K562 (cell line): ENCODE results near the gene ZKSCAN5. TPM values are rescaled to one million over a fixed set of nuclear protein-coding genes. Genes with fewer than 3 reads are reported as not detected.
A peak's percentile ranks its signal among the peaks of the same experiment; 100 is the strongest.

Experiments used
- BDP1 ChIP-seq: IDR thresholded peaks from 3 replicates; pipeline ENCODE4 v1.6.1; 2011; ENCODE audit not compliant: insufficient read length, insufficient read depth
- C11orf30 ChIP-seq: fragments of 450-650 bp; IDR thresholded peaks from 2 replicates; pipeline ENCODE4 v1.6.1; 2016; ENCODE audit warnings: low read depth, mild to moderate bottlenecking
- CTBP1 ChIP-seq: fragments of 450-650 bp; IDR thresholded peaks from 2 replicates; pipeline ENCODE4 v1.6.1; 2016; ENCODE audit warnings: borderline replicate concordance
- CXXC5 ChIP-seq: fragments of 250-450 bp; sonication (Bioruptor Pico); IDR thresholded peaks from 2 replicates; pipeline ENCODE4 v1.8.0; 2022; ENCODE audit warnings: inconsistent platforms, mild to moderate bottlenecking, moderate library complexity
- ELF2 ChIP-seq: fragments of 250-450 bp; sonication (Bioruptor Pico); IDR thresholded peaks from 2 replicates; pipeline ENCODE4 v1.5.0; 2021; ENCODE audit warnings: mild to moderate bottlenecking
- ETV6 ChIP-seq, 3 experiments: fragments of 150-350 bp in 1 of 3; sonication (generic) in 1 of 3; formaldehyde crosslinking in 1 of 3; IDR thresholded peaks; 2 replicates each; pipeline versions ENCODE4 v1.6.1 to v1.8.0; 2014 to 2022; ENCODE audit warnings: borderline replicate concordance in 2 of 3, low read depth in 2 of 3, antibody characterized with exemption in 1 of 3, low read length in 1 of 3, mild to moderate bottlenecking in 1 of 3, missing genetic modification reagents in 1 of 3
- HSF4 ChIP-seq: fragments of 250-450 bp; sonication (Bioruptor Pico); IDR thresholded peaks from 2 replicates; pipeline ENCODE4 v2.1.2; 2022; ENCODE audit warnings: mild to moderate bottlenecking, moderate library complexity, borderline replicate concordance
- L3MBTL2 ChIP-seq: fragments of 450-650 bp; IDR thresholded peaks from 2 replicates; pipeline ENCODE4 v1.6.1; 2016; ENCODE audit warnings: mild to moderate bottlenecking, moderate library complexity
- MAFF ChIP-seq: IDR thresholded peaks from 2 replicates; pipeline ENCODE4 v1.6.1; 2012; ENCODE audit warnings: low read length, improper control_type of control experiment
- MEIS2 ChIP-seq: fragments of 450-650 bp; IDR thresholded peaks from 2 replicates; pipeline ENCODE4 v1.6.1; 2014; ENCODE audit warnings: mild to moderate bottlenecking; ENCODE audit not compliant: partially characterized antibody
- PHF21A ChIP-seq: fragments of 450-650 bp; IDR thresholded peaks from 2 replicates; pipeline ENCODE4 v1.6.1; 2017; ENCODE audit warnings: low read depth, borderline replicate concordance
- PTRF ChIP-seq: fragments of 450-650 bp; IDR thresholded peaks from 2 replicates; pipeline ENCODE4 v1.6.1; 2016; ENCODE audit warnings: mild to moderate bottlenecking, missing genetic modification characterization, missing compliant biosample characterization
- SLC30A9 ChIP-seq: fragments of 250-450 bp; sonication (Bioruptor Pico); IDR thresholded peaks from 2 replicates; pipeline ENCODE4 v1.8.0; 2022; ENCODE audit warnings: mild to moderate bottlenecking, moderate library complexity
- SMAD1 ChIP-seq: fragments of 150-350 bp; IDR thresholded peaks from 2 replicates; pipeline ENCODE4 v1.6.1; 2014; ENCODE audit warnings: low read length, low read depth; ENCODE audit not compliant: partially characterized antibody
- XRCC5 ChIP-seq: fragments of 200-400 bp; formaldehyde crosslinking; IDR thresholded peaks from 2 replicates; pipeline ENCODE4 v1.6.1; 2017; ENCODE audit warnings: low read depth, mild to moderate bottlenecking, low read length
- ZC3H11A ChIP-seq: IDR thresholded peaks from 2 replicates; pipeline ENCODE4 v1.6.1; 2012; ENCODE audit warnings: low read depth, low read length, improper control_type of control experiment
- ZNF124 ChIP-seq: sonication (generic); formaldehyde crosslinking; IDR thresholded peaks from 2 replicates; pipeline ENCODE4 v1.8.1; 2022; ENCODE audit warnings: missing genetic modification reagents
- polyA plus RNA-seq, 8 experiments: library from polyadenylated mRNA; depleted of rRNA in 4 of 8; stranded (reverse) in 5 of 8; unstranded in 3 of 8; fragments of >200 nt; fragmentation: Nextera tagmentation in 2 of 8; fragmentation: Illumina TruSeq in 1 of 8; extraction: Ambion mirVana in 2 of 8; extraction: Trizol in 1 of 8; gene quantifications; 2 replicates each; pipeline versions ENCODE4 v1.2.1 to v1.2.3, GENCODE V29; 2011 to 2014; ENCODE audit warnings: inconsistent platforms in 1 of 8, missing spikeins in 1 of 8
- total RNA-seq, 7 experiments: library from RNA; depleted of rRNA in 6 of 7; stranded (reverse); fragments of >200 nt in 6 of 7; fragmentation: Illumina TruSeq in 2 of 7; extraction: Trizol in 2 of 7; gene quantifications; 2 replicates each; pipeline versions ENCODE4 v1.2.1 to v1.2.3, GENCODE V29; 2011 to 2021; ENCODE audit warnings: low replicate concordance in 1 of 7
- TF ChIP-seq, protein P1 (sequence below): fragments of 250-450 bp; sonication (Bioruptor Pico); IDR thresholded peaks from 2 replicates; pipeline ENCODE4 v1.4.0; 2020; ENCODE audit warnings: mild to moderate bottlenecking, moderate library complexity, borderline replicate concordance
- TF ChIP-seq, protein P2 (sequence below), 2 experiments: fragments of 450-650 bp; IDR thresholded peaks; 2 replicates each; pipeline ENCODE4 v1.6.1; 2016
- TF ChIP-seq, protein P3 (sequence below): fragments of 250-450 bp; sonication (Bioruptor Pico); IDR thresholded peaks from 2 replicates; pipeline ENCODE4 v1.5.0; 2021; ENCODE audit warnings: mild to moderate bottlenecking, moderate library complexity

Gene ZKSCAN5
- total and polyA plus RNA-seq, 9 of the 15 experiments (the other 6 are each of a cell fraction or from before 2014, with no cell fraction given) = 4.2 to 19.0 (median 15.0) TPM

DNA sequence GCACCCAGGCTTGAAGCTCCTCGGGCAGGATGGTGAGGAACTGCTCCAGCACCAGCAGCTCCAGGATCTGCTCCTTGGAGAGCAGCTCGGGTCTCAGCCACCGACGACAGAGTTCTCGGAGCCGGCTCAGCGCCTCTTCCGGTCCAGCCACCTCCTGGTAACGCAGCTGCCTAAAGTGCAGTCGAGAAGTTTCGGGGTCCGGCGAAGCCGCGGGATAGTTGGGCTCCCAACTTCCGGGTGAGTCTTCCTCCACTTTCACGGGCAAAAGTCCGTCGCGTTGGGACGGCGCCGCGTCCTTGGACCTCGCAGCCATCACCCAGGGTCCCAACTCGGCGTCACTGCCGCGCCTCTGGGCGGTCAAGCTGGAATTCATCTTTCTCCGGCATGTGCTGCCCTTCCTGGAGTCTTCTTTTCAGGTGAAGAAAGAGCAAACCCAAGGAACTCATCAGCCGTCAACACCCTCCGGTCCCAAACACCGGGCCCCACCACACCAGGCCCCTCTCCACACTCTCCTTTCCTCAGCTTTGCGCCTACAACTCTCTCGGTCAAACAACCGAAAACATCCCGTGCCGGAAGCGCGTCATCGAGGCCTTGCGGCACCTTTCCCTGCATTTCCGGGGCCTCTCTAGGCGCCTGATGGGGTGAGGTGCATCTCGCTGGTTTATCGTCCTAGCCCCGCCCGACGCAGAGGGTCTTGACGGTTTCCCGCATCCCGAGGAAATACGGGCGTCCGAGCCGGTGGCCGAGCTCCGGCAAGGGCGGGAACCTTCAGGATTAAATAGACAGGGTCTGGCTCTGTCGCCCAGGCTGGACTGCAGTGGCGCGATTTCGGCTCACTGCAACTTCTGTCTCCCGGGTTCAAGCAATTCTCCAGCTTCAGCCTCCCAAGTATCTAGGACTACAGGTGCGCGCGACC, 4.5 kb upstream of the ZKSCAN5 start, which contains the start of gene ZNF394 (continued):
- TF ChIP-seq, protein P1, sequence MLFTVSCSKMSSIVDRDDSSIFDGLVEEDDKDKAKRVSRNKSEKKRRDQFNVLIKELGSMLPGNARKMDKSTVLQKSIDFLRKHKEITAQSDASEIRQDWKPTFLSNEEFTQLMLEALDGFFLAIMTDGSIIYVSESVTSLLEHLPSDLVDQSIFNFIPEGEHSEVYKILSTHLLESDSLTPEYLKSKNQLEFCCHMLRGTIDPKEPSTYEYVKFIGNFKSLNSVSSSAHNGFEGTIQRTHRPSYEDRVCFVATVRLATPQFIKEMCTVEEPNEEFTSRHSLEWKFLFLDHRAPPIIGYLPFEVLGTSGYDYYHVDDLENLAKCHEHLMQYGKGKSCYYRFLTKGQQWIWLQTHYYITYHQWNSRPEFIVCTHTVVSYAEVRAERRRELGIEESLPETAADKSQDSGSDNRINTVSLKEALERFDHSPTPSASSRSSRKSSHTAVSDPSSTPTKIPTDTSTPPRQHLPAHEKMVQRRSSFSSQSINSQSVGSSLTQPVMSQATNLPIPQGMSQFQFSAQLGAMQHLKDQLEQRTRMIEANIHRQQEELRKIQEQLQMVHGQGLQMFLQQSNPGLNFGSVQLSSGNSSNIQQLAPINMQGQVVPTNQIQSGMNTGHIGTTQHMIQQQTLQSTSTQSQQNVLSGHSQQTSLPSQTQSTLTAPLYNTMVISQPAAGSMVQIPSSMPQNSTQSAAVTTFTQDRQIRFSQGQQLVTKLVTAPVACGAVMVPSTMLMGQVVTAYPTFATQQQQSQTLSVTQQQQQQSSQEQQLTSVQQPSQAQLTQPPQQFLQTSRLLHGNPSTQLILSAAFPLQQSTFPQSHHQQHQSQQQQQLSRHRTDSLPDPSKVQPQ (CRISPR knock-in tag) = no peak
- TF ChIP-seq BDP1 (no peak), ZNF124 (CRISPR knock-in tag) (no peak), XRCC5 (peak; percentile 53; the same call in 1 of the 2 replicates), ETV6 (IDR thresholded peaks at IDR 0.05; ENCODE audit: borderline replicate concordance in 1 of 2, low read depth in 2 of 2, low read length in 1 of 2) (peak in 1 of 2 experiments; percentile 54; a peak in 1 of 4 replicates), ETV6 (CRISPR knock-in tag; IDR thresholded peaks at IDR 0.05; ENCODE audit: borderline replicate concordance) (no peak), MEIS2 (no peak), MAFF (no peak), L3MBTL2 (peak; percentile 85), C11orf30 (peak; percentile 96), SMAD1 (peak; percentile 5), PHF21A (no peak), HSF4 (CRISPR knock-in tag) (no peak), ZC3H11A (no peak), PTRF (no peak), CXXC5 (CRISPR knock-in tag) (peak; percentile 88), CTBP1 (peak; percentile 59; the same call in 1 of the 2 replicates), ELF2 (CRISPR knock-in tag) (peak; percentile 86), SLC30A9 (CRISPR knock-in tag) (no peak)
- TF ChIP-seq, protein P2, sequence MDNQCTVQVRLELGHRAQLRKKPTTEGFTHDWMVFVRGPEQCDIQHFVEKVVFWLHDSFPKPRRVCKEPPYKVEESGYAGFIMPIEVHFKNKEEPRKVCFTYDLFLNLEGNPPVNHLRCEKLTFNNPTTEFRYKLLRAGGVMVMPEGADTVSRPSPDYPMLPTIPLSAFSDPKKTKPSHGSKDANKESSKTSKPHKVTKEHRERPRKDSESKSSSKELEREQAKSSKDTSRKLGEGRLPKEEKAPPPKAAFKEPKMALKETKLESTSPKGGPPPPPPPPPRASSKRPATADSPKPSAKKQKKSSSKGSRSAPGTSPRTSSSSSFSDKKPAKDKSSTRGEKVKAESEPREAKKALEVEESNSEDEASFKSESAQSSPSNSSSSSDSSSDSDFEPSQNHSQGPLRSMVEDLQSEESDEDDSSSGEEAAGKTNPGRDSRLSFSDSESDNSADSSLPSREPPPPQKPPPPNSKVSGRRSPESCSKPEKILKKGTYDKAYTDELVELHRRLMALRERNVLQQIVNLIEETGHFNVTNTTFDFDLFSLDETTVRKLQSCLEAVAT (IDR thresholded peaks at IDR 0.05) = peak; percentile 39 to 65; a peak in 2 of 4 replicates
- TF ChIP-seq, protein P3, sequence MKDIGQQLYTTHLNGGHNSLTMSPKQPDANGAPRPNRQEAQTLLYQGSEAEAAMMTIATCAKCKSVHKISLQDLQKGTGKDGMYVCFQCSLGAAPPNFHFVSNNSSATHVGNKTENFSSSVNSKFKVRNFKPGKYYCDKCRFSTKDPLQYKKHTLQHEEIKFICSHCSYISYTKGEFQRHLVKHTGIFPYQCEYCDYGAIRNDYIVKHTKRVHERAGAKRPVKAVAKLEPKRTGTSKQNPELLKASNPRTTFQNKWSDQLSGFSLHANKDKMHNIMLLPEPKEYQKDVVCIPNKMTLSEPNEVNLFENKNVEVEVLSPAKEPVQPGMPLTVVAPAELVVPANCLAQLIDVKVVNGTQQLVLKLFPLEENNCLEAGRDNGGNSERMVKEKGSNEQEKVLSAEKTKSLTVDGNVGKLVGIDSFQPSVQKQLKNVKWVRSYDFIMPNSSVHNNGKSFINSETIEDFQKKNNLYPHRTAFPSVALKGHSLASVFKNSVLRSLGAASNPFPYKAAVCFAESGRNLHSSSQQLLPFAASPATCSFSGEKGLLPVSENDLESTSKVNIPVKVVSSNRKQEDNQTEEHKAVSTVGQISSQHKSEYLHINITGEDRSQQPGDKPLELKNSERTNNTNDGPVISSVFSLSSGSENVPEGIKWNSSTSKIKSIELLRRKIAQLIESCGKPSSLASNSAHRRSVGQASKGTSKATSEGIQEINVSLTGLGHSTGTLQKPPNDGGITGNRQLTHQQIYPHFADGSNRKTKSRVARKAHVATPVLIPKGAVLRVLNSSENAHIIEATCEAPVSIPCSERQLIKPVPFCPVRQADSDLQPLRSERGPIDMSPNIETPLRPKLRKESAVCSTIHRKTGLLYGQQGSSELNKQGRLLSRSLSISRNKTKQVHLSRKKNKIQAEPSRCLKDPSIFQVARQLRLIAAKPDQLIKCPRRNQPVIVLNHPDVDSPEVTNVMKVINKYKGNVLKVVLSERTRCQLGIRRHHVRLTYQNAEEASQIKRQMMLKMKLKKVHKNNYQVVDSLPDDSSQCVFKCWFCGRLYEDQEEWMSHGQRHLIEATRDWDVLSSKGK (CRISPR knock-in tag) = no peak
